Neutrophil (primary cell): Measurements from ENCODE around the gene EVL.
"Not testable (repeated sequence)": the region's sequence is repeated elsewhere in the genome, so short reads cannot be mapped to it uniquely, and the experiment has no call there.

Experiments used
- H3K27ac ChIP-seq: fragments of 200-600 bp; sonication (generic); 2 replicates; pipeline ENCODE4 v1.5.1; 2016; ENCODE audit warnings: mild to moderate bottlenecking, moderate library complexity
- H3K27me3 ChIP-seq: fragments of 200-600 bp; sonication (generic); 2 replicates; pipeline ENCODE4 v1.6.0; 2016; ENCODE audit warnings: mild to moderate bottlenecking
- H3K36me3 ChIP-seq: fragments of 200-600 bp; sonication (generic); 2 replicates; pipeline ENCODE4 v1.5.1; 2017
- H3K4me1 ChIP-seq, 2 experiments: fragments of 200-600 bp in 1 of 2; sonication (generic) in 1 of 2; 1 replicate in 1 of 2; 2 replicates in 1 of 2; pipeline versions ENCODE4 v1.5.1 to v1.6.1; 2013 to 2016; ENCODE audit warnings: low read depth in 1 of 2, low read length in 1 of 2, mild to moderate bottlenecking in 1 of 2, moderate library complexity in 1 of 2; ENCODE audit not compliant: control insufficient read depth in 1 of 2, insufficient read depth in 1 of 2
- H3K4me3 ChIP-seq, 2 experiments: fragments of 200-600 bp in 1 of 2; sonication (generic) in 1 of 2; 1 replicate in 1 of 2; 2 replicates in 1 of 2; pipeline ENCODE4 v1.5.1; 2013 to 2016; ENCODE audit warnings: low read depth in 1 of 2, low read length in 1 of 2, mild to moderate bottlenecking in 1 of 2, moderate library complexity in 1 of 2
- H3K9me3 ChIP-seq: fragments of 200-600 bp; sonication (generic); 2 replicates; pipeline ENCODE4 v1.5.1; 2016
- TF ChIP-seq, protein P1 (sequence below): fragments of 200-600 bp; sonication (generic); IDR thresholded peaks from 2 replicates; pipeline ENCODE4 v1.5.1; 2016; ENCODE audit warnings: antibody characterized with exemption

Gene EVL

GRCh38 chr14:100063314-100063941 lies 1.8 kb upstream of the EVL start:
- no peak overlapping the region for H3K4me3 ChIP-seq
- no peak overlapping the region for H3K27ac ChIP-seq
- H3K27me3 ChIP-seq = no peaks in the 10 kb centered on the region
- no peaks in the 10 kb centered on the region for H3K36me3 ChIP-seq
- no peaks in the 10 kb centered on the region for H3K9me3 ChIP-seq
- TF ChIP-seq, protein P1, sequence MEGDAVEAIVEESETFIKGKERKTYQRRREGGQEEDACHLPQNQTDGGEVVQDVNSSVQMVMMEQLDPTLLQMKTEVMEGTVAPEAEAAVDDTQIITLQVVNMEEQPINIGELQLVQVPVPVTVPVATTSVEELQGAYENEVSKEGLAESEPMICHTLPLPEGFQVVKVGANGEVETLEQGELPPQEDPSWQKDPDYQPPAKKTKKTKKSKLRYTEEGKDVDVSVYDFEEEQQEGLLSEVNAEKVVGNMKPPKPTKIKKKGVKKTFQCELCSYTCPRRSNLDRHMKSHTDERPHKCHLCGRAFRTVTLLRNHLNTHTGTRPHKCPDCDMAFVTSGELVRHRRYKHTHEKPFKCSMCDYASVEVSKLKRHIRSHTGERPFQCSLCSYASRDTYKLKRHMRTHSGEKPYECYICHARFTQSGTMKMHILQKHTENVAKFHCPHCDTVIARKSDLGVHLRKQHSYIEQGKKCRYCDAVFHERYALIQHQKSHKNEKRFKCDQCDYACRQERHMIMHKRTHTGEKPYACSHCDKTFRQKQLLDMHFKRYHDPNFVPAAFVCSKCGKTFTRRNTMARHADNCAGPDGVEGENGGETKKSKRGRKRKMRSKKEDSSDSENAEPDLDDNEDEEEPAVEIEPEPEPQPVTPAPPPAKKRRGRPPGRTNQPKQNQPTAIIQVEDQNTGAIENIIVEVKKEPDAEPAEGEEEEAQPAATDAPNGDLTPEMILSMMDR = no peak
- H3K4me1 ChIP-seq = peaks cover 45 to 47% of the 10 kb centered on the region in 2 experiments

- Histone ChIP-seq H3K4me1 (peaks cover 52 to 55% of the 10 kb centered on the region in 2 experiments), H3K4me3 (peak overlapping the region; percentile 33 to 41), H3K27ac (peak overlapping the region; percentile 93)
- not testable (repeated sequence) for H3K9me3 ChIP-seq, H3K27me3 ChIP-seq, H3K36me3 ChIP-seq
These were observed 708 bp upstream of the EVL start for GRCh38 chr14:100064335-100065092.

DNA sequence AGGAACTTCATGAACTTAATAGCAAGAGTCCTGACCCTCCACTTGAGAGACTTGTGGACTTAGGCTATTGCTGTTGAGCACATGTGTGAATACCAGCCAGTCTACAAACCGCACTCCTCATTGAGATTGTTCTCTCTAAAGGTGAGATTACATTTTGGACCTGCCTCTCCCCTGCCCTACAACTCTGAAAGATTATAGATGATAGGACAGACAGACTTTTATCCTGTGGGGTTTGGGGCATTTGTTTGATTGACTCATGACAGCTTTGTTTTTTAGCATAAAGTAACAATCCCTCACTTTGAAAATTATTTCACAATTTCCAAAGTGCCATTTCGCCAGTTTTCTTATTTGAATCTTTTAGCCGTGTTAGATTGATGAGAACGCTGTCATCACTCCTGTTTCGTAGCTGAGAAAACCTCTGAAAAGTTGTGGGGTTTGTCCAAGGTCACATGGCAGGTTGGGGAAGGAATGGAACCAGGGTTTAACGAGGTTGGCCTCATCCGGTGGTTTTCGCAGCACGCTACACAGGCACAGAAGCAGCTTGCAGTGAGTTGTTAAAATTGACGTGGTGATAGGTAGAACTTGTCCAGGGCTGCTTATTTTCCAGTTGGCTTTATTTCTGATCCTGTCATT lies 836 bp downstream of the EVL start:
- H3K27ac ChIP-seq = peak overlapping the region; percentile 93
- no peaks in the 10 kb centered on the region for H3K36me3 ChIP-seq
- H3K27me3 ChIP-seq = no peaks in the 10 kb centered on the region
- peak overlapping the region; percentile 33 to 41 for H3K4me3 ChIP-seq
- no peaks in the 10 kb centered on the region for H3K9me3 ChIP-seq
- H3K4me1 ChIP-seq = peaks cover 52 to 55% of the 10 kb centered on the region in 2 experiments
- TF ChIP-seq, protein P1 = no peak

DNA sequence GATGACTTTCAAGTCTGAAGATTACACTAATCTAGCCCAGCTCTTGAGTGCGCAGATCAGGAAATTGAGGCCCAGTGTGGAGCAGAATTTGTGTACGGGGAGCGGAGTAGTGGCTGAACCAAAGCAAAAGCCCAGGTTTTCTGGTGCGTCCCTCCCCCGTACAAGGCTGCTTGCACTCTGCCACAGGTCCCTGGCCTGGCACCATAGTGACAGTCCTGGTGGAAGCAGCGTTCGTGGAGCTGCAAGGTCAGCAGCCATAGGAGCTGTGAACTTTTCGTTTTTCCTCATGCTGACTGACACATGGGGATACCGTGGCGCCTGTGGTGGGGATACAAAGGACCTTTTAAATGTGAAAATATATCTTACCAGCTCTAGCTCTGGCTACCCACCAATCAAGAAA lies 1.7 kb downstream of the EVL start:
- peak overlapping the region in 1 of 2 experiments; percentile 33 for H3K4me3 ChIP-seq
- no peaks in the 10 kb centered on the region for H3K9me3 ChIP-seq
- peaks cover 52 to 55% of the 10 kb centered on the region in 2 experiments for H3K4me1 ChIP-seq
- H3K27me3 ChIP-seq = no peaks in the 10 kb centered on the region
- TF ChIP-seq, protein P1 = no peak
- peak overlapping the region; percentile 93 for H3K27ac ChIP-seq
- H3K36me3 ChIP-seq = no peaks in the 10 kb centered on the region

- peak overlapping the region; percentile 93 for H3K27ac ChIP-seq
- peaks cover 53 to 57% of the 10 kb centered on the region in 2 experiments for H3K4me1 ChIP-seq
- no peaks in the 10 kb centered on the region for H3K9me3 ChIP-seq
- TF ChIP-seq, protein P1 = no peak
- no peaks in the 10 kb centered on the region for H3K36me3 ChIP-seq
- peak overlapping the region in 1 of 2 experiments; percentile 51 for H3K4me3 ChIP-seq
- no peaks in the 10 kb centered on the region for H3K27me3 ChIP-seq
These were observed 2.3 kb downstream of the EVL start for GRCh38 chr14:100067481-100067880.
